Stimulated activated CD8-positive, alpha-beta memory T cell treated with anti-CD3 and anti-CD28 coated beads, Interleukin-4, amount 100 ng/mL, for 24 hours (primary cell): ENCODE data around the gene SNRNP70.

ENCODE experiments used
- DNase-seq: peaks from one replicate; pipeline ENCODE4 v3.0.0-alpha.2; 2020; ENCODE audit warnings: low read depth

SNRNP70 gene

GRCh38 chr19:49101160-49101559 is 15.9 kb downstream of the SNRNP70 start:
- DNase-seq: no peak

DNA sequence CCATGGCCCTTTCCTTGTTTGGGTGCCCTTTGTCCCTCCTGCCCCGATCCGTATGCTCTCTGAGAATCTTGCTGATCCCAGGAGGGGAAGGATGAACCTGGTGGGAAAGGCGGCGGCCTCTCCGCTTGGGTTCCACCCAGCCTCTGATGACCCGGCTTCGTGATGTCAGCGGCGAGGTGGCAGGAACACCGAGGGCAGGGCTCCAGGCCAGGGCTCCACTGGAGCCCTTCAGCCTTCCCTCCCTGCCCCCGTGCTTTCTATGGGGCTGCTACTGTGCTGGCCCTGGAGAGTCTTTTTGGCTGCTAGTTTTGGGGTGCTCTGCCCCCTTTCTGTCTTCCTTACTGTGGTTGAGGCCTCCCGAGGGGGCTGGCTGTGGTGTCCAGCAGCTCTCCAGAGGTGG is 17.1 kb downstream of the SNRNP70 start:
- DNase-seq: no peak

GRCh38 chr19:49103331-49104085 is 18.3 kb downstream of the SNRNP70 start:
- DNase-seq: no peak

DNA sequence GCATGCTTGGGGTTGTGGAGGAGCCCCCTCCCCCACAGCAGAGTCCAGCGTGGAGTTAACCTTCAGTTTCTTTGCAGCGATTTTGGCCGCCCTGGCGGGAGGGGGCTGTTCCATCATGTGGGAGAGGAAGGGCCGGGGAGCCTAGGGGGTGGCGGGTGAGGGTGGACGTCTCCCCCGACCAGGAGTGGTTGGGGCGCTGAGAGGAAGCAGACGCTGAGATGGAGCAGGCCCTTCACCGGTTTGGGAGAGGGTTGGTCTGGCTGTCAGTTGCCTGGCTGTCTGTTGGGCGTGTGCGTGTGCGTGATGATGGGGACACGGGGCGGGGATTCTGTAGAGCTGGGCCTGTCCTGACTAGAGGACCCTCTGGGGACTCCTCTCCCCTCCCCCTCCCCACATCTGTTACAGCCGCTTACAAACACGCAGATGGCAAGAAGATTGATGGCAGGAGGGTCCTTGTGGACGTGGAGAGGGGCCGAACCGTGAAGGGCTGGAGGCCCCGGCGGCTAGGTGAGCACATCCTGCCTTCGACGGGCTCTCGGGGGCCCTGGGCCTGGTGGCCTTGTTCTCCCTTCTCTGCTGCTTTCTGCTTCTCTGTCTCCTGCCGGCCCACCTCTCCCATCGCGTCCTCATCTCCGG is 19.1 kb downstream of the SNRNP70 start:
- DNase-seq: no peak

DNA sequence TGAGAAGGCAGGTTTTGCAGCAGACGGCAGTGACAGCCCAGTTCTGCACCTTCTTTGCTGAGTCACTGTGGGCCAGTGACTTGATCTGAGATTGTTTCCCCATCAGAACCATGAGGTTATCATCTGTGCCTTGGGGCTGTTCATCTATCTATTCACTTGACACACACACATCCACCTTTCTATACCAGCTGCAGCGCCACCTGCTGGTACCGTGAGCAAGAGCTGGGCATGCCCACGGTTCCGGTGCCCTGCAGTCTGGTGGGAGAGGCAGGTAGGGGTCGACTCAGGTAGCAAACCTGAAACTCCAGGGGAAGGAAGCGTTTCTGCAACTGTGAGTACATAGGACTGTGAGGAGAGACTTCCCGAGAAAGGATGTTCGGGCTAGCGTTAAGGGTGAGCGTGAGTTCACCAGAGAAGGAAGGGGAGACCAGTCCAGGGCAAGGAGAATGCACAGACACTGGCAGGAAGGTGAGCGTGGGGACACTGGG is 21.4 kb downstream of the SNRNP70 start:
- DNase-seq: peak; percentile 44

GRCh38 chr19:49107625-49108459 is 22.6 kb downstream of the SNRNP70 start:
- no peak for DNase-seq

GRCh38 chr19:49109051-49109450 is 23.8 kb downstream of the SNRNP70 start:
- DNase-seq: no peak

DNA sequence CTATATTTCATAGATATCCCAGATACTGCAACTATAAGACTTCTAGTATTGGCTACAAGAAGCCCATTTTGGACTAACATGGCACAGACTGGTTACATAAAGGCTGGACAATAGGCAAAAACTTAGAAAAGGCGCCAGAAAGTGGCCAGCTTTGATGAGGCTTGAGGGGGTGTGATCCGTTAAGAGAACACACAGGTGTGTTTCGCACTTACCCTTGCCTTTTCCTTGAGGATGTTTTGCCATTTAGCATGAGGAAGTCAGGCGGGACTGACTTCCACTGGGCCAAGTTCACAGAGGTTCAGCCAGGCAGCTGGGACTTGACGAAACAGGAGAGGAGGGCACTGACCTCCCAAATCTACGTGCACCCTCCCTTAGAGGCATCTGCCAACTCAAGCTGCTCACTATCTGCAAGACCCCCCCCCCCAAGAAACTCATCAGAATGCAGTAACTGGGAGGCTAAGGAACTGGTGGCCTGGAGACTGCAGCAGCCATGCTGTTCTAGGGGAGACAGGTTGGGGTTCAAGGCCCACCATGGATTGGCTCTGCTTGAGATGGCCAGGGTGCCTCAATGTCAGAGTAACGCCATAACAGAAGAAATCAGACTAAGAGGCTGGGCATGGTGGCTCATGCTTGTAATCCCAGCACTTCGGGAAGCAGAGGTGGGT is 24.4 kb downstream of the SNRNP70 start:
- no peak for DNase-seq

- no peak for DNase-seq
These were observed 25.3 kb downstream of the SNRNP70 start for GRCh38 chr19:49110567-49110966.

GRCh38 chr19:49111218-49111998 is 26.2 kb downstream of the SNRNP70 start:
- DNase-seq: no peak

DNA sequence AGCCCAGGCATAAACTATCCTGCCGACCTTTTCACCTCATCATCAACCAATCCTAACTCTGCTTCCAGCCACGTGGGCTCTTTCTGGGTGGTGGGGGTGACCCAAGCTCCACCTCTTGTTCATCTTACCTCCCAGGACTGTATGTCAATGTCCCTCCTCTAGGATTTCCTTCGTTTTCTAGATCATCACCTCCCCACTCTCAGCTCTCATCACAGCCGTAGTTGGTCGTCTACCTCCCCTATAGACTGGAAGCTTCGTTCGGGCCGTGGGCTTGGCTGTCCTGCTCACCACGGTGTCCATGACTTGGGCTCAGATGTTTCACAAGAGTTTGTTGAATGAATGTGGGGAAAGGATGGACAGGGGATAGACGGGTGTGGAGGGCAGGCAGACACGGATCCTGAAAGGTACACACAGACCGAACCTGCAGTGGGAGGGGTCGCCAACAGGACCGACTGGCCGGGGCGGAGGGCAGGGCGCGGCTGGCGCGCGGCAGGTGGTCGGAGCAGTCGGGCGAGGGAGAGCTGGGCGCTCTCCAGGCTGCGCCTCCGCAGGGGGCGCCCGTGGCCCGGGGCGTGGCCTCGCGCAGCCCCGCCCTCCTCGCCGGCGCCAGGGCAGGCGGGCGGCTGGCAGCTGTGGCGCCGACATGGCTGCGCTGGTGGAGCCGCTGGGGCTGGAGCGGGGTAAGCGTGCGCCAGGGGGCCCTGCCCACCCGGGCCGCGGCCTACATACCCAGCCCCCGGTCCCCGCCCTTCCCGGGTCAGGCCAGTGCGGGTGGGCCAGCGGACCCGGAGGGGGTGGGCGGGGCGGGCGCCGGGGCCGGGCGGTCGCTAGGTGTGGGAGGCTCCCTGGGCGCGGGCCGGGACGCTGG is 28.7 kb downstream of the SNRNP70 start, which contains the start of gene LIN7B:
Gene LIN7B (plus strand): TSS at position 609 of the 868 bp plus-strand sequence. CDS start 35 bp downstream, at position 644.
- DNase-seq: peak; percentile 61

DNA sequence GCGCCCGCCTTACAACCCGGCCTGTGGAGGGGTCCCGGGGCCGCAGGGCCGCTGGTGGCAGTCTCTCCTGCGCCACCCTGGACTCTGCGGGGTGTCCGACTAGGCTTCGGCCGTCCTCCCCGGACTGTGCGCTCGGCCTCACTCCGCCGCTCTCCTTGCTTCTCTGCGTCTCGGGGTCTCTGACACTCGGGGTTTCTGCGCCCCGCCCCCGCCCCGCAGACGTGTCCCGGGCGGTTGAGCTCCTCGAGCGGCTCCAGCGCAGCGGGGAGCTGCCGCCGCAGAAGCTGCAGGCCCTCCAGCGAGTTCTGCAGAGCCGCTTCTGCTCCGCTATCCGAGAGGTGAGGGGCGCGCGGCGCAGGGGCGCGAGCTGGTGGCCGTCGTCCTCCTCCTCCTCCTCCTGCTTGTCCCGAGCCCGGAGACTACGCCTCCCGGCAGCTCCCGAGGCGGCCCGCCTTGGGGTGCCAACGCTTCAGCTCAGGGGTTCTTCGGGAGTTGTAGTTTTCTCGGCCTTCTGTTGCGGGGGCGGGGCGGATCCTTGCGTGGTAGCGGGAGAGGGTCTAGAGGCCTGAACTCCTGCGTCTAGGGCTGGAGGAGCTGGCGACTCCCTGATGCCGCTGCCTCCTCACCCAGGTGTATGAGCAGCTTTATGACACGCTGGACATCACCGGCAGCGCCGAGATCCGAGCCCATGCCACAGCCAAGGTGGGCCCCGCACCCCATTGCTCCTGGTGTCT is 29.5 kb downstream of the SNRNP70 start:
- DNase-seq: peak; percentile 24

- no peak for DNase-seq
These were observed 31.3 kb downstream of the SNRNP70 start for GRCh38 chr19:49116544-49116943.

- no peak for DNase-seq
These were observed 32.7 kb downstream of the SNRNP70 start for GRCh38 chr19:49117677-49118564.

- DNase-seq: peak; percentile 91
These were observed 33.5 kb downstream of the SNRNP70 start, which contains the start of gene C19orf73 for GRCh38 chr19:49118565-49119410. TSS of gene C19orf73 (minus strand) at chr19:49119143. CDS start at chr19:49119022, 121 bp downstream.

DNA sequence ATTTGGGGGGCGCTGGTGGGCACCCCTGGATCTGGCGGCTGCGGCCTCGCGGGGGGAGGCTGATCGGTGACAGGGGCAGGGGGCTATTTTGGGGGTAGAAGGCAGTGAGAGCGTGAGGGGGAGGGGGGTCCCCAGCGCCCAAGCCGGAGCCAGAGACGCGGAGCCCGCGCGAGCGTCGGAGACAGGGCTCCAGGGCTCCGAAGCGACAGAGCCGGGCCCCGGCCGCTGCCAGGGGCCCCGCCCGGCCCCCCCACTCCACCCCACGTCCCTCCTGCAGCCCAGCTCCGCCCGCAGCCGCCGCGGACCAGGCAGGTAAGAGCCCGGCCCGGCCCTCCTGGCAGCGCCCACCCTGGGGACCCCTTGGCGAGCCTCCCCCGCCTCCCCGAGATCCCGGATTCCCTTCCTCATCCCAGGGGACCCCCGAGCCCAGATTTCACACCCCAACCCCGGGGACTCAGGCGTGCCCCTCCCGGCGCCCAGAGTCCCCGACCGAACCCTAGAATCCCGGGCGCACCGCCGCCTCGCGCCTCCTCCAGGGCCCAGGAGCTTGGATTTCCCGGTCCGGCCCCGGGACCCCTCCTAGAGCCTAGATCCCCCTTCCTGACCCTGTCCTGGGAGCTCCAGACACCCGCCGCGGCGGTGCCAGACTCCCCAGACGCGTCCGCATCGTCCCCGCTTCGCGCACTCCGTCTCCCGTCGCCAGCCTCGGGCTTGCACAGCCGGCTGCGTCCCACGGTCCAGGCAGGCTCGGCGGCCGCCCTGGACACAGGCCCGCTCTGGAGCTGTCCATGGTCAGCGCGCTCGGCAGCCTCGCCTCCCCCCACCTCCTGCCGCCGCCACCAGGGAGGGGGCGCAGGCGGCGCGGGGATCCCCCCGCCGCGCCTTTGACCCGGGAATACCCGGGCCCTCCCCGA is 34.4 kb downstream of the SNRNP70 start, which contains the start of gene PPFIA3:
Gene PPFIA3 (plus strand): TSS at position 134 of the 914 bp plus-strand sequence. CDS start 8,330 bp downstream, outside the sequence.
- no peak for DNase-seq
